GM21786 (cell line): ENCODE results near the gene CMTM2.
"Not testable (repeated sequence)": the region's sequence is repeated elsewhere in the genome, so short reads cannot be mapped to it uniquely, and the experiment has no call there.

Source experiments
- ATAC-seq: cut with Tn5 transposase; IDR thresholded peaks from one replicate; pipeline ENCODE4 v1.9.1; 2021; ENCODE audit not compliant: unreplicated experiment

CMTM2 gene

GRCh38 chr16:66552286-66553177 lies 26.7 kb upstream of the CMTM2 start, which contains the start of gene CKLF:
CKLF (plus strand) TSS chr16:66552576; CDS start chr16:66552716, 140 bp downstream.
- peak; percentile 60 for ATAC-seq

- no peak for ATAC-seq
These were observed 26.0 kb upstream of the CMTM2 start for GRCh38 chr16:66553223-66553622.

- ATAC-seq: no peak
These were observed 25.2 kb upstream of the CMTM2 start for GRCh38 chr16:66554021-66554420.

- no peak for ATAC-seq
These were observed 24.8 kb upstream of the CMTM2 start for GRCh38 chr16:66554495-66554894.

GRCh38 chr16:66560107-66560506 lies 19.2 kb upstream of the CMTM2 start:
- ATAC-seq: no peak

- ATAC-seq: no peak
These were observed 17.7 kb upstream of the CMTM2 start for GRCh38 chr16:66561381-66562080.

- ATAC-seq: no peak
These were observed 16.9 kb upstream of the CMTM2 start for GRCh38 chr16:66562409-66562808.

GRCh38 chr16:66562986-66563385 lies 16.3 kb upstream of the CMTM2 start:
- no peak for ATAC-seq

GRCh38 chr16:66563574-66564334 lies 15.5 kb upstream of the CMTM2 start:
- no peak for ATAC-seq

GRCh38 chr16:66566051-66566901 lies 13.0 kb upstream of the CMTM2 start, which contains the start of gene CMTM1:
CMTM1 (plus strand) TSS chr16:66566439; CDS start chr16:66566514, 75 bp downstream.
- ATAC-seq: no peak

GRCh38 chr16:66567270-66567669 lies 12.0 kb upstream of the CMTM2 start:
- ATAC-seq: not testable (repeated sequence)

- ATAC-seq: no peak
These were observed 10.9 kb upstream of the CMTM2 start for GRCh38 chr16:66568355-66568754.

- no peak for ATAC-seq
These were observed 10.1 kb upstream of the CMTM2 start for GRCh38 chr16:66569131-66569530.

GRCh38 chr16:66569827-66570405 lies 9.3 kb upstream of the CMTM2 start:
- ATAC-seq: no peak

GRCh38 chr16:66572356-66572755 lies 6.9 kb upstream of the CMTM2 start:
- ATAC-seq: no peak

- ATAC-seq: no peak
These were observed 5.2 kb upstream of the CMTM2 start for GRCh38 chr16:66574081-66574480.

- ATAC-seq: no peak
These were observed 4.7 kb upstream of the CMTM2 start for GRCh38 chr16:66574531-66574930.

- ATAC-seq: no peak
These were observed 4.2 kb upstream of the CMTM2 start for GRCh38 chr16:66575060-66575459.

- no peak for ATAC-seq
These were observed 3.0 kb upstream of the CMTM2 start for GRCh38 chr16:66576296-66576695.

GRCh38 chr16:66580605-66581209 lies 1.4 kb downstream of the CMTM2 start:
- no peak for ATAC-seq
